Right kidney (tissue), 1 donor: ENCODE results near the gene TRIM2.

Experiments used
- DNase-seq: peaks from one replicate; pipeline ENCODE4 v3.0.0-alpha.2; 2016

The TRIM2 gene

DNA sequence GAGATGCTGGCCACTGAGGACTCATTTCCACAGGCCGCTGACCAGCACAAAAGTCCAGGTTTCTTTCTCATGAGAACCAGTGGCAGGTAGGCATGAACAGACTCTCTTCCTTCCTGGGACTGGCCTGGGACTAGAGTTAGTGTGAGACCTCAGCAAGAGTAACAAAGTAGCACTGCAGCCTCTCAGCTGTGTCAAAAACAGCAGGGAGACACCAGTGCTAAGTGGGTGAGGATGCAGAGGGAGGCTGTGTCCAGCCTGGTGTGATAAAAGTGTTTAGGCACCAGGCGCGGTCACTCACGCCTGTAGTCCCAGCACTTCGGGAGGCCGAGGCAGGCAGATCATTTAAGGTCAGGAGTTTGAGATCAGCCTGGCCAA, 42.9 kb downstream of the TRIM2 start:
- no peak for DNase-seq

DNA sequence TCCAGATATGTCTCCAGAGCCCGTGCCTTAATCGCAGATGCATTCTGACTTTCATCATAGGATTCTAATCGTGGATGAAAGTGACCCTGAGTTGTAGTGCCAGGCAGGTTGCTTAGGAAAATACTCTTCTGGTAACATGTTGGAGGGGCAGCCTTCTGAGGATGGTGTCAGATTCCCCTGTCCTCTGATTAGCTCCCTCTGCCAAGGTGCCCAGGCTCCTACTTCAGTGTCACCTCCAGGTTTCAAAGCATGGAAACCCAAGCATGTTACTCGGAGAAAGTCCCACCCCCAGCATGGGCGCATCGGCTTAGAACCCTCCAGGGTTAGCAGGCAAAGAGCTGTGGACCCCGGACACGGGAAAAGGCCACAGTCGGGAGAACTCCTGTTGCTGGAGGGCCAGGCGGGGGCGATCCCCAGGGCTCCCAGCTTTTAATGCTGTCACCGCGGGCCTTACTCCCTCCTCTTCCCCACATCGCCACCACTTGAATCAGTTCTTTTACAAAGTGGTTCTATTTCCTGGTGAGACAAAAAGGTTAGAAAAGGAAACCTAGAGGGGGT, 44.5 kb downstream of the TRIM2 start:
- no peak for DNase-seq

DNA sequence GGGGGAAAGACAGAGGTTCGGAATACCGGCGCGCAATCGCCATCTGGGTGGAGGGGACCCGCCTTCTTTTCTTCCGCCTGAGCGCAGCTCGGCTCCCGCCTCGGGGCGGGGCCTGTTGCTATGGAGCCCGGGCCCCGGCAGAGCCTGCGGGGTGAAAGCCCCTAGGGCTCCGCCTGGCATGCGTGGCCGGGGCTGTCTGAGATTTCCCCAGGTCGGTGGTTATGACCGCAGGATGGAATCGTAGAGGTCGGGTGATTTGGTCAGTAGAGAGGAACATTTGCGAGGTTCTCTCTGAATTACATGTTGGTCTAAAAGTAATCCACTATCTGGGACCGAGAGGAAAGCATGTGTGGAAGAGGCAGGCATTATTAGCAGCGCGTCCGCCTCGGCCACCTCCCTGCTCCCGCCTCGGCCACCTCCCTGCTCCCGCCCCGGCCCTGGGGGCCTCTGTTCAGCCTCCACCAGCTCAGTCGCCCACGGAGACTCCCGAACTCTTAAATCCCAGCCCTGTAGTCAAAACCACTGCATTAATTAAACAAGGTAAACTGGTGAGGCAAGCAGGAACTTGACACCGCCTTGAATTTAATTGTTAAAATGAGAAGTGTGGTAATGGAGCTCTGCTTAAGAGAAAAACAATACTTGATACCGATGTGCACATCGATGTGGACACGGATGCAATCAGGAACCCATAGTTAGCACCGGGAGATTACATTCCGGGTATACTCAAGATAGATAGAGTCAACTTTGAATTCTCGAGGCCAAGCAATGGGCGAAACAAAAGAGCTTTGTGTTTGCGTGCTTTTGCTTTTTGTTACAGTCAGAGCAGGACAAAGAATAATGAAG, 45.2 kb downstream of the TRIM2 start:
- peak; percentile 92 for DNase-seq

DNA sequence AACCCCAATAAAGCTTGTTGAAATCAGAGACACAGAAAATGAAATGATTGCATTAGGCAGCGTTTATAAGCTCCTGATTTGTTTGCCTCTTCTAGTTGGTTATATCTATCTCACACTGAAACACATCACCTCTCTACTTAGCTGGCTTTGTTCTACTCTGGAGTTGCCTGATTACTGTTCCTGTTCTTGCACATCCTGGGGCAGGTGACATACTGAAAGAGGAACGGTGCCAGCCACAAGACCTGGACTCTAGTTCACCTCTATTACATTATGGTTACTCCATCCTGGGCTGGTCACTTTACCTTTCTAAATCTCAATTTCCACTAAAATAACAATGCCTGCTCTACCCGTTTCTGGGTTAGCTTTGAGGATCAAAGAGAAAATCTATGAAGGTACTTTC, 47.9 kb downstream of the TRIM2 start:
- DNase-seq, result no peak

DNA sequence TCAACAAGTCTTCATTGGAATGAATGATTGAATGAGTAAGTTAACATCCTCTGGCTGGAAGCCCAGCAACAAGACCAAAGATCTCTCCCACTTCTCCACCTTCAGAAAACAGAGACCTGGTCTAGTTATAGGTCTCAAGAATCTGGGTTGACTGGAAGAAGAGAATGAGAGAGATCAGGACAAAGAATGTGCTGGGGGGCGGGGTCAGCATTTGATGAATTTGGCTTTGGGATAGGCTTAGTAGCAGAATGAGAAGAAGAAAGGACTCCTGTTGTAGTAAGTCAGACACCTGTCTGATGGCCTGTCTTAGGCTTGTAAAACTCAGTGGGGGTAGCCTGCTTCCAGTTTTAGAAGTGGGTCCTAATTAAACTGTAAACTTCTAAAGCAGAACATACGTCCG, 51.0 kb downstream of the TRIM2 start:
- no peak for DNase-seq

DNA sequence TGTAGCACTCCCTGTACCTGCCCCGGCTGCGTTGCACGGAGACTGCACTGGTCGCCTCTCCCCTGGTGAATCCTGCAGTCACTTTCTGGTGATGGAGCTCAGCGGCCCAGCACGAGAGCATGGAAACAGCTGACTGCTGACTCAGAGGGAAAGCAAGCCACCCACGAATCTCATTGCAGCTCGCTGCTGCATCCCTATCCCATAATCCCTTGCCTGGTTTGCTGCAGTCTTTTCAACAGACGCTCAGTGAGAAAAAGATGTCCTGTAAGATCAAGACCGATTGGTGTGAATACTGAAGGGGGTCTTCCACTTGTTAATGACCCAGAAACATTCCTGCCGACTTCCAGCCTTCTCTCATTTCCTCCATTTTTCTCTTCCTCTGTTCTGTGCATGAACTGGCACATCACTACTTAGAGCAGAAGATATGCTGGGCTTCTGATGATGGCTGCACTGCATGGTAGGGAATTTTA, 52.9 kb downstream of the TRIM2 start:
- DNase-seq, result peak; percentile 53

DNA sequence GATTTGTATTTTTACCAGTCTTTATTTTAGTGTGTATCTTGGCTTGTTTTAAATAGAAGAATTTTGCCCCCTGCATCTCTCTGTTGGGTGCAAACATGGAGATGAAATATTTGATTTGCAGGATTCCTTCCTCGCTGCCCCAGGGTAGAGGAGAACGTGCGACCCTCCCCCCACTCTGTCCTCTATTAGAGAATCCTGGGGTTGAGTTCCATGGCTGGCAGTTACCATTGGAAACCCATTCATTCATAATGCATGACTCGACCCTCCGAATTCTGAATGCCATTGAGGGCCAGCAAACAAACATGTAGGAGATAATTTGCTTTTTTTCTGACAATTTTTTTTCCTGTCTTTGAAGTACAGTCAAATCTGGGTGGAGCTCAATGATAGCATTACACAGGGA, 53.7 kb downstream of the TRIM2 start:
- DNase-seq, result no peak

DNA sequence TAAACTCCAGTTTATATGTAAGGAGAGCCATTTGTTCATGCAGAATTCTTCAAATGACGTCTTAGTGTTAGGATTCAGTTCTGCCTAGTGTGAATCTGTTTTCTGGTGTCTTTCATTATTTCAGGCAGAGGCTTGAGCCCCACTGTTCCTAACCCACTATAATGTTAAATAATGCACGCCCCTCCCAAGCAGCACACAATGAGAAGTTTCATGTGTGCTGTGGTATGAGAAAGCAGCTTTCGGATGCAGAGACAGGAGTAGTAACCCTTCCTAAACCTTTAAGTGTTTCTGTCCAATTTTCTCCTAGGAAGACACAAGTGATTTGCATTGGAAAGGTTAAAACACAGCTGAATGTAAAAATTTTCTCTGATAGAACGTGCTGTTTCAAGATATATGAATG, 54.5 kb downstream of the TRIM2 start:
- DNase-seq, result no peak

DNA sequence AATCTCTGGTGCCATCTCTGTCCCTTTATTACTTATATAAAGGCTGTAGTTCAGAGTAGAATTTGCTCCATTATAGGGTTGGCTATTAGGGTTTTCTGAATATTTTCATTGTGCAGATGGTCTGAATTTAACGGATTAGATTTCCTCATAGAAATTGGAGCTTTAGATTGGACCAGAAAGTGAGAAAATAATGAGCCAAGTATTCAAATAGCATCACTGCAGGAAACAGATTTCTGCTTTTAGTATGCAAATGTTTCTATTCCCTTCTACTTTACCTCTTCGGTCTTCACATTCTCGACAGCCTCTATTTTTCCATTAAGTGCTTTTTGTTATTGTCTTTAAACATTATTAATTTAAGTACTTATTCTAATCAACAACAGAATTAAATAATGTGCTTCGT, 55.4 kb downstream of the TRIM2 start:
- DNase-seq, result no peak

DNA sequence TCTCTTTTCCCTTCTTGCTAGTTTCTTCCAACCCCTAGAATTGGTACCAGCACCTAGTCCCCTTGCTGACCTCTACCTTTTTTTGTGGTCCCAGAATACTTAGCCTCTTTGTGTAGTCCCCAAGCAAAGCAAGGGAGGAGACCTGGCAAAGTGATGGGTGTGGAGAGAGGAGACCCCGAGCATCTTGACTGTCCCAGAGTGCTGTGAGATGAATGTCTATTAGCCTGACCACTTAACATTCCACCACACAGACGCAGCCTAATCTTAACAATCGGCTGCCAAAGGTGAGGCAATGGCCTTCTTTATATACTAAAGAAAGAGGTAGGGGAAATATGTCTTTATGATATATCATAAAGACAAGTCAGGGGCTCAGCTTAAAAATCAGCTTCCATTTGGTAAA, 55.9 kb downstream of the TRIM2 start:
- no peak for DNase-seq

DNA sequence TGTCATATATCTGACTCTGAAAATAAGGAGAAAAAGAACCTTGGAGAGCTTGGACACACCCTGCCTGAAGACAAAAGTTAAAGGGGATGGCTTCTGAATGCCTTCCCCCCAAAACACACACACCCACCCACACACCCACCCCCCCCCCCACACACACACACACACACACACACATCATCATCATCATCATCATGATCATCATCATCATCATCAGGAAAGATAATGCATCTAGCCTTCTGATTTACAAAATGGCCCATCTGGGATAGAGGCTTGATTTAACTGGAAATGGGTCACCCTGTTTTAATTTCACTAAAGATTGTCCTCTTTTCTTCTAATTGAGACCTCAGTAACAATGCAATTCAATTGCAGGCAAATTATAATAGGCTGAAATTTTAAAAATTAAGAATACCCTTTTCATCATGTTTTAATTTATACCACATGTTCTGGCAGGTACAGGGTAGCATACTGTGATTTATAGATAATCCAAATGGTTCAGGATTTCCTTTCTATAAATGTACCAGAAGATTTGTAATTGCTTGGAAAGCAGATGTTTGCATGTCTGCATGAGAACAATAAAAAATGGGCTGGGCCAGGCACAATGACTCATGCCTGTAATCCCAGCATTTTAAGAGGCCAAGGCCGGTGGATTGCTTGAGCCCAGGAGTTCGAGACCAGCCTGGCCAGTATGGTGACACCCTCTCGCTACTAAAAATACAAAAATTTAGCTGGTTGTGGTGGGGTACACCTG, 56.5 kb downstream of the TRIM2 start:
- DNase-seq, result no peak

DNA sequence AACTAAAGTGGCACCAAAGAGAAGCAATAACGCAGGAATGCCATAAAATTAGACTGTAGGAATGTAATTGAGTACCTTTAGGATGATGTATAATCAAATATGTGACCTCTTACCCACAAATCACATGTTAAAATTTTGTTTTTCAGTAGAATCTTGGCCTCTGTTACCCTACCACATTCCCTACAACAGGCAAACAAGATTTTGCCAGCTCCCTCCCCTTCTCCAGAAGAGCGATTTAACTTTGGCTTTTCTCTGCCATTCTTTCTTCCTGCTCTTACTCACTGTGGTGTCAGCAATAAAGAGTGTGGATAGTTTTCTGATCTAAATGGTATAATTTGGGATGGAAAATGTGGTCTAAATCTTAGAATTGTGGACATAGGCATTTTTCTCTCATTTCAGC, 57.2 kb downstream of the TRIM2 start:
- DNase-seq, result no peak

DNA sequence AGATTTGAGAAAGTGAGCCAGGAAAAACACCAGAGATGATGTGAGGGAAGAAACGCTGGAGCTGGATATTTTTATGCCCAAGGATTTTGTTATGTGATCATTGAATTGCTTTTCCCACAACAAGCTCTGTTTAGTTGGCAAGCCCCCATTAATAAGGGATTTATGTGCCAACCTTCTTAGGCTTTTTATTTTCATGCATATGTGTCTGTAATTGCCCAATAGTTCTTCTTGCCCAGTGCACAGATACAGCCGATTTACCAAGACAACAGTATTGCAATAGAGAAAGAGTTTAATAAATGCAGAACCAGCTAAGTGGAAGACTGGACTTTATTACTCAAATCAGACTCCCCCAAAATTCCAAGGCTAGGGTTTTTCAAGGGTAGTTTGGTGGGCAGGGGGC, 57.7 kb downstream of the TRIM2 start:
- no peak for DNase-seq

DNA sequence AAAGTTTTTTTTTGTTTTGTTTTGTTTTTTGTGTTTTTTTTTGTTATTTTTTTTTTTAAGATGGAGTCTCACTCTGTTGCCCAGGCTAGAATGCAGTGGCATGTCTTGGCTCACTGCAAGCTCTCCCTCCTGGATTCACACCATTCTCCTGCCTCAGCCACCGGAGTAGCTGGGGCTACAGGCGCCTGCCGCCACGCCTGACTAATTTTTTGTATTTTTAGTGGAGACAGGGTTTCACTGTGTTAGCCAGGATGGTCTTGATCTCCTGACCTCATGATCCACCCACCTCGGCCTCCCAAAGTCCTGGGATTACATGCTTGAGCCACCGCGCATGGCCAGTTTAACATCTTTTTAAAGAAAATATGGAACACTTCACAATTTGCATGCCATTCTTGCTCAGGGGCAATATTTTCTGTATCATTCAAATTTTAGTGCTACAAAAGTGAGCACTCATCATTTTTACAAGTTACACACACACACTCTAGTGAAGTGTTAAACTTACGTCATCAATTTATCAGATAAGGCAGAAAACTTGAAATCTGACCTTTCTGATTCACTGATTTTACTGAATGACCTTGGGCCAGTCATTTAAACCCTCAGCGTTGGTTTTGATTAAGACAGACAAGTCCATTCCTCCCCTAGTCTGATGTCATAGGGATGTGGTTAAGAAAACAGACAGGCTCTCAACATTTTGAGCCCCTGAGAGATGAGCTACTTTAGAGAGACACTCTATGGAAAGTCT, 61.2 kb downstream of the TRIM2 start:
- no peak for DNase-seq

DNA sequence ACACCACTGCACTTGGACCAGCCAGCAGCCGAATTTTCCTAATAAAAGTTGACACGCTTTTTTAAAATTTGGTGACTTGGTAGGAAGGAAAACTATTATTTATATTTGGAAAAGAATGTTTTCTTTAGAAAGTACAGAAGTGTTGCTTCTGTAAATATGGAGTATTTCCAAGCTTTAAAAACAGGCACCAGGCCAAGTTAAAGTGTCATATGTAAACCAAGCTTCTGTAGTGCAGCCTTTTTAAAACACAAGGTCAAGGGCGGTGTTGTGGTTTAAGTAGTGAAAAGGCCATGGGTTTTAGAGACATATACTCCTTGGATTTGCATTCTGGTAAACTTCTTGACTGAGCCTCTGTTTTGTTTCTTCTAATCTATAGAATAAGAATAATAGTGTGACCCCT, 62.7 kb downstream of the TRIM2 start:
- DNase-seq, result no peak

DNA sequence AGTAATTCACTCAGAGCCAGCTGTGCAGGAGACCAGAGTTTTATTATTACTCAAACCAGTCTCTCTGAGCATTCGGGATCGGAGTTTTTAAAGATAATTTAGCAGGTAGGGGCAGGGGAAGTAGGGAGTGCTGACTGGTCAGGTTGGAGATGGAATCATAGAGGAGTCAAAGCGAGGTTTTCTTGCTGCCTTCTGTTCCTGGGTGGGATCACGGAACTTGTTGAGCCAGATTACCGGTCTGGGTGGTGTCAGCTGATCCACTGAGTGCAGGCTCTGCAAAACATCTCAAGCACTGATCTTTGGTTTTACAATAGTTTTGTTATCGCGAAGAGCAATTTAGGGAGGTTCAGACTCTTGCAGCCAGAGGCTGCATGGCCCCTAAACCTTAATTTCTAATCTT, 63.6 kb downstream of the TRIM2 start:
- DNase-seq, result no peak

DNA sequence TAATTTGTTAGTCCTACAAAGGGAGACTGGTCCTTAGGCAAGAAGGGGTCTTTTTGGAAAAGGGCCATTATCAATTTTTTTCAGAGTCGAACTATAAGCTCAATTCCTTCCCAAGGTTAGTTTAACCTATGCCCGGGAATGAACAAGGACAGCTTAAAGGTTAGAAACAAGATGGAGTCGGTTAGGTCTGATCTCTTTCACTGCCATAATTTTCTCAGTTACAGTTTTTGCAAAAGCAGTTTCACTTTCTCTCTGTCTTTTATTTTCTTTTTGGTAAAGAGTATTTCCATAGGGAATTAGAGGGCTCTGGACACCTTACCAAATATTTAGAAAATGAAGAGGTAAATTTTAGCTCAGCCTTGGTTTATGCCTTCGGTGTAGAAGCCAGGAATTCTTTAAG, 64.1 kb downstream of the TRIM2 start:
- no peak for DNase-seq

DNA sequence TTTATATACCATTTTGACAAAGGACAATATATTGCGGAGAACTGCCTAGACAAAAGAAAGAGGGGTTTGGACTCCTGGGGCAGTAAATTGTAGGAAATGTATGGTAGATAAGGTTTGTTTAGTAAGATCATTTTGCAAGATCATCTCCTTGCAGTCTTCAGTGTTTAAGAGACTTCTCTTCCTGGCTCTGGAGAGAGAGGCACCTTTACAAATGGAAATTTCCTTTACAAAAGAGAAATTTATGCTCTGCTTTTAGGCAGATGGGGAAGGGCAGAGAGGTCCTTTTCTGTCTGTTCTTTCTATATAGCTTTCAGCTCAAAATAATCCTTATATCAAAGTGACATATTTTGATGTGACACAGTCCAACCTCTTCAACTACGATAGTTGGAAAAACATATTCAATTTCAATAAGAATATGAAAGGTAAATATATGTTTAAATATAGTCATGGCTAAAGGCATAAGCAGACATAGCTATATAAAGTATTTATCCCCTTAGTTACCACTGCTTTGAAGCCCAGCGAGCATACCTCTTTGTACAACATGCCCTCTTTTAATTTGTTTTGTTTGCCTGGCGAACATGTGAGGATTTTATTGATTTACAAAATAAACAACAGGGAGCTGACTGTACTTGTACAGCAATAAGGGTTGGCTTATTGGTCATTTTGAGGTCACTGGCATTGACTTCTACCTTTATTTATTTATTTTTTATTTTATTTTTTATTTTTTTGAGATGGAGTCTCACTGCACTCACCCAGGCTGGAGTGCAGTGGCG, 65.2 kb downstream of the TRIM2 start:
- no peak for DNase-seq

DNA sequence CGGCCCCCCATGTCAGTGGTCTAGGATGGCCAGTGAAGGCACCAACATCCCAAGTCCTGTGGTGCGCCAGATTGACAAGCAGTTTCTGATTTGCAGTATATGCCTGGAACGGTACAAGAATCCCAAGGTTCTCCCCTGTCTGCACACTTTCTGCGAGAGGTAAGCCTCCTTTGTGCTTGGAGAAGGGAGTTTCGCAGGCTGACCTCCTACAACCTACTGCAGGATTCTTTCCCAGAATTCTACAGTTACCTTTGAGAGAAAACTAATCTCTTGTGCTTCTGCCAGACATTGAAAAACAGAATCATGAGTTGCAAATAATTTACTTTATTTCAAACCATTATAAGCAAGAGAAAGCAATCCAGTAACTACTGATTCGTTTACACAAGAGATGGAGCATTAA, 66.1 kb downstream of the TRIM2 start:
- no peak for DNase-seq

DNA sequence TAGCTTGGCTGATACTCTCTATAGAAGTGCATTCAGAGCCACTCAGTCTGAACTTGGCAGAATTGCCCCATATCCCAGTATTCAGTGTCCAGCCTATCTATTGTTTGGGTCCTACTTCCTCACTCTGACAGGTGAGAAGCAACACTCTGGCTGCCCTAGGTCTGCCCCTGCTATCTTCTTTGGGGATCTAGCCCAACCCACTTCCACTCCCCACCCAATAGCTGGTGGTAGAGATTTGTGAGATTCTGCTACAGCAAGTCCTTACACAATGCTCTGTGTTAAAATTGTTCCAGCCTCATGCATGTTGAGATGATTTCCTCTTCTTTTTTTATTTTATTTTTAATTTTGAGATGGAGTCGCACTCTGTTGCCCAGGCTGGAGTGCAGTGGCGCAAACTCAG, 67.6 kb downstream of the TRIM2 start:
- DNase-seq, result no peak

DNA sequence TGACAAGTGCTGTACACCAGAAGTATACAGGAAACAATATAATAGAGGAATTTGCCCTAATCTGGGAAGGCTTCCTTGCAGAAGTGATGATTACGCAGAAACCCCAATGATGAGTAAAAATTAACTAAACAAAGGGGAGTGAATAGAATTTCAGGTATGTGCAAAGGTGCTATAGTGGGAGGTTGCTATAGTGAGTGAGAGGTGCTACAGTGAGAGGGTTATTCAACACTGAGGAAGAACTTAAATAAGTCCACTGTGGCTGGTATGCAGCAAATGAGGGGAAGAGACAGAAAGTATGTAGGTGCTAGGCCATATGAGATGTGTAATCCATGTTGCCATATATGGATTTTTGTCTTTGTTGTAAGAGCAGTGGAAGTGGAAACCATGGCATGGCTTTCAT, 69.5 kb downstream of the TRIM2 start:
- no peak for DNase-seq

DNA sequence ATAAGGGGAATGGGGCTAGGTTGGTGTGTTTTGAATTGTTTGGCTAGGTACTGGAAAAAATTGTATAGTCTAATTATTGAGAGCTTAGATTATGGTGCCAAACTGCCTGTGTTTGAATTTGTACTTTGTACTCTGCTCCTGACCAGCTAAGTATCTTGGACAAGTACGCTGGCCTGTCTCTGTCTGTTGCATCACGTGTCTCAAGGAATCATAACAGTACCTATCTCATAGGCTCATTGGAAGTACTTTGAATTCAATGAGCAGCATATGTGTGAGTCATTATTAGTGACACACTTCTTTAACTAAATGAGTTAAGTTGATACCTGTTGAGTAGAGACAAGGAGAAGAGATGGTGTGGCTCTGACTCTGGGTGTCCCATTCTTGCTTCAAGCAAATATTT, 70.7 kb downstream of the TRIM2 start:
- DNase-seq, result no peak
